Stimulated activated CD8-positive, alpha-beta memory T cell treated with anti-CD3 and anti-CD28 coated beads, Interleukin-7, amount 100 ng/mL, for 48 hours (primary cell): ENCODE data around the gene STK35.
"Not testable (repeated sequence)": the region's sequence is repeated elsewhere in the genome, so short reads cannot be mapped to it uniquely, and the experiment has no call there.

ENCODE experiments used
- DNase-seq, 2 donors: peaks; one replicate each; pipeline ENCODE4 v3.0.0-alpha.2; 2020; ENCODE audit warnings: low read depth in 1 of 2; ENCODE audit errors: extremely low read depth in 1 of 2

Gene STK35

DNA sequence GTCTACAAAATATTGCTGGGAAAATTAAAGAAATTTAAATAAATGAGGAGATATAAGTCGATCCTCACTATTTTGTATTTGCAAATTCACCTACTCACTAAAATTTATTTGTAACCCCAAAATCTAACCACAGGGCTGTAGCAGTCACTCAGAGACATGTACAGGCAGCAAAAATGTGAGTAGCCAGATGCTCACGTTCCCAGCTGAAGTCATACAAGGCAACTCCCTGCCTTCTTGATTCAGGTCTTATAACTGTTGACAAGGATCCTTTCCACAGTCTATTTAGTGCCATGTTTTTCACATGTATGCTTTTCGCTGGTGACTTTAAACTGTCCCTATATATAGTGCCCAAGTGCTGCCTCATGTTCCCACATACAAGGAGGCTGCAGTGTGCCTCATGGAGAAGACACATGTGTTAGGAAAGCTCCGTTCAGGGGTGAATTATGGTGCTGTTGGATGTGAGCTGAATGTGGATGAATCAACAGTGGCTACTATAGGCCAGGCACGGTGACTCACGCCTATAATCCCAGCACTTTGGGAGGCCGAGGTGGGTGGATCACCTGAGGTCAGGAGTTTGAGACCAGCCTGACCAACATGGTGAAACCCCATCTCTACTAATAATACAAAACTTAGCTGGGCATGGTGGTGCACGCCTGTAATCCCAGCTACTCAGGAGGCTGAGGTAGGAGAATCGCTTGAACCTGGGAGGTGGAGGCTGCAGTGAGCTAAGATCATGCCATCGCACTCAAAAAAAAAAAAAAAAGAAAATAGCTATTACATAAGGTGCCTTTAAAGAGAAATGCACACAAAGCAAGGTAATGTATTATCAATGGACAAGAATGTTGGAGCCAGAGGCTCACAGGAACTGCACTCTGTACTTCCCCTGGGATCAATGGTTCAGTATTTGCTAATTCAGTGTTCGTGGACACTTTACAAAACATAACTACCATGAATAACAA lies 55.3 kb downstream of the STK35 start:
- DNase-seq = no peak

- no peak for DNase-seq
These were observed 60.6 kb downstream of the STK35 start for GRCh38 chr20:2162125-2162822.

- DNase-seq = no peak
These were observed 61.2 kb downstream of the STK35 start for GRCh38 chr20:2162823-2163166.

- DNase-seq = no peak
These were observed 61.7 kb downstream of the STK35 start for GRCh38 chr20:2163312-2163711.

- no peak for DNase-seq
These were observed 62.1 kb downstream of the STK35 start for GRCh38 chr20:2163757-2164156.

DNA sequence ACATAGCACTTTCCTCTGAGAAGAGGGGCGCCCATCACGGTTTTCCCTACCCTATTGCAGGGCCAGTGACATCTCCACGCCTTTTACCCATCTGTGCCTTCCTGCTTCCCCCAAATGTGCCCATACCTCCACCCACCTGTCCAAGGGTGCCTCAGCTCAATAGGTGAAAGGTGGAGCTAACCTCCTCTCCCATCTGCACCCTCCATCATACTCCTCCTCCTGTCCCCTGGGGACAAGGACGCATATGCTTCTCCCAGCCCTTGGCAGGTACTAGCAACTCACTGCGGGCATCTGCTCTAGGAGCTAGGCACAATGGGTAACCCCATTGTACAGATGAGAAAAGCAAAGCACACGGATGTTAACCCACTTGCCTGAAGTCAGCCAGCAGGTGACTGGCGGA lies 62.8 kb downstream of the STK35 start:
- DNase-seq = no peak

GRCh38 chr20:2164966-2165365 lies 63.3 kb downstream of the STK35 start:
- DNase-seq = no peak

- DNase-seq = no peak
These were observed 64.2 kb downstream of the STK35 start for GRCh38 chr20:2165871-2166270.

DNA sequence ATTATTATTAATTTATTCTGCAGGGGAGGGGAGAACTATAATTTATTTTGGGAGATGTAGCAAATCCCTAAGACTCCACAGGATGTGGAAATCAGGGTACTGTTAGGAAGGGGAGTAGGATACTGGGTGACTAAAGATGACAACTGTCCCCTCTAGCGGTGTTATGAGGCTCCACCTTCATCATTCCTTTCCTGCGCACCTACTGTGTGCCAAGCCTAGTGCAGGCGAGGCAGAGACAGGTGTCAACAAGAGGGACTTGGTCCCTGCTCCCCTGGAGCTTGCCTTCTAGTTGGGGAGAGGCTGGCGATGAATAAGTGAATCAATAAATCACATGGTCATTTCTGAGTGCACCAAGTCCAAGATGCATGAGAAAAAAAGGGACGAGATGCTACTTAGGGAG lies 65.5 kb downstream of the STK35 start:
- no peak for DNase-seq

DNA sequence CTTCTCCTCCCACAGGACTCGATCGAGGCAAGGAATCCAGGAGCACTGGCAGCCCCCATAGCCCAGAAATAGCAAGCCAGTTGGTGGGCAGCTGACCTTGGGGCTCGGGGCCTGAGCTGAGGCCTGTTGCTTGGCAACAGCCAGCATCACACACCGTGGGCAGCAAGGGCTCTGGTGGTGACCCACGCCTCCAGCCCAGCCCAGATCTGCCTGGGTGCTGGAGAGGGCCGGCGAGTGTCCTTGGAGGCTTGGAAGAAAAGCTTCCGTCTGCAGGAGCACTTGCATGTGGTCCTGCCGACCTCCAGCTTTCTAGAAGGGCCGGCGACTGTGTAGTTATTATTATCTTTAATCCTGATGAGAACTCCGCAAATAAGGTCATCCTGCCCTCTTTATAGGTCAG lies 67.3 kb downstream of the STK35 start:
- no peak for DNase-seq

- no peak for DNase-seq
These were observed 67.9 kb downstream of the STK35 start for GRCh38 chr20:2169456-2170088.

- no peak for DNase-seq
These were observed 68.8 kb downstream of the STK35 start for GRCh38 chr20:2170404-2170803.

- no peak for DNase-seq
These were observed 69.7 kb downstream of the STK35 start for GRCh38 chr20:2171266-2171790.

GRCh38 chr20:2171840-2172239 lies 70.2 kb downstream of the STK35 start:
- DNase-seq = not testable (repeated sequence)

DNA sequence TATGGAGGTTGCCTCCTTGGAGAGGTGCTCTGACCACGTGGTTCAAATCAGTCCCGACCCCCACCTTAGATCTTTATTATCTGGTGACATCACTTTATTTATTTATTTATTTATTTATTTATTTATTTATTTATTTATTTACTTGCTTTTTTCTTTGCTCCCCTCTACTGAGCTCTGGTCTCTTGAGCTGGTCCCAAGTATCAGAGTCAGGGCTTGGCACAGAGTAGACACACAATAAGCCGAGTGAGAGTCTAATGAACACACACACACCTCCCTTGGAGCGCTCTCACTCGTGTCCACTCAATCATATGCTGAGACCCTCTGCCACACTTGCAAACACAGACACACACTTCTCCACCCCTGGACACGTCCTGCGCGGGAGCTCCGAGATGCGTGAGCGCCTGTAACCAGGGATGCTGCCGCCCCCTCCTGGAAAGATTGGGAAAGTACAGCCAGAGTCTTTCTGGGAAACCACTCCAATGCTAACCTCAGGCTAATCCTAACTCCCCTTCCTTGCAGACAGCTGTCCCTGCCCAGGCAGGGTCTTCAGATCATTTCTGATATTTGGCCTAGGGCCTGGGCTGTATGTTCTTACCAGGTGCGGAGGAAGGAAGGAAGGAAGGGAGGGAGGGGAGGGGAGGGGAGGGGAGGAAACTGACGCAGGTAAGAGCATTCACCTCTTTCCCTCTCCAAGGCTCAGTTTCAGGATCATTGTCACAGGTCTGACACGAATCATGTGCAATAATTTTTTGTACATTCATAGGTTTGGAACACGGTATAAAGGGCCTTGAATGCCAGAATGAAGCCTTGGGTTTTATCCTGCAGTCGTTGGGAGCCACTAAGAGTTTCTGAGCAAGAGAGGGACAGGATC lies 70.9 kb downstream of the STK35 start:
- peak; percentile 27 to 36 for DNase-seq

DNA sequence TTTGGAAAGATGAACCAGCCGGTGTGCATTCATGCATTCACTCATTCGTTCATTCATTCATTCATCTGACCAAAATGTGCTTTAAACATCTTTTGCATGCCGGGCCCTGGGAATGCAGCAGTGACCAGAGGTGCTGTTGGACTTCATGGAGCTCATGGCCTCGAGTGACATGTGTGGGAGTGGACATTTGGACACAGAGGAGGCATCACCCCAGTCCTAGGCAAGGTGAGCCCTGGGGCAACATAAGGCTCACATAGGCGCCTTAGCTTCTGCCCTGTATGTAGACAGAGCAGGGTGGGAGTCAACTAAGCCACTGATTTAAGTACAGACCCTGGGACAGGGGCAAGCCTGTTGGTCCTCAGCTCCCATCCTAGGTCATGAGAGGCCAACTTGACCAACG lies 71.6 kb downstream of the STK35 start:
- no peak for DNase-seq

- no peak for DNase-seq
These were observed 72.4 kb downstream of the STK35 start for GRCh38 chr20:2174067-2174466.

GRCh38 chr20:2176946-2177345 lies 75.3 kb downstream of the STK35 start:
- DNase-seq = no peak

- no peak for DNase-seq
These were observed 76.9 kb downstream of the STK35 start for GRCh38 chr20:2178318-2179232.

- no peak for DNase-seq
These were observed 77.6 kb downstream of the STK35 start for GRCh38 chr20:2179233-2179580.
